Natural killer cell (primary cell): Measurements from ENCODE around the gene PKP3. TPM values are rescaled to one million over a fixed set of nuclear protein-coding genes. Genes with fewer than 3 reads are reported as not detected.
"Not testable (repeated sequence)": the region's sequence is repeated elsewhere in the genome, so short reads cannot be mapped to it uniquely, and the experiment has no call there.

Source experiments
- ATAC-seq, 3 donors: fragments of 150-1000 bp in 2 of 3; fragments of 200-7000 bp in 1 of 3; cut with Tn5 transposase; 1 replicate in 1 of 3; 2 replicates in 2 of 3; pipeline ENCODE4 v1.10.0; 2021; ENCODE audit warnings: mild to moderate bottlenecking in 2 of 3, moderate library complexity in 2 of 3
- DNase-seq, 2 donors: peaks; one replicate each; pipeline versions ENCODE4 v3.0.0 to v3.0.0-alpha.2; 2013 to 2021; ENCODE audit warnings: mixed read lengths in 1 of 2
- H3K27ac ChIP-seq: one replicate; pipeline ENCODE4 v1.5.1; 2013; ENCODE audit warnings: mild to moderate bottlenecking, low read length
- H3K27me3 ChIP-seq: one replicate; pipeline ENCODE4 v1.6.1; 2013; ENCODE audit warnings: low read length; ENCODE audit not compliant: control insufficient read depth, insufficient read depth
- H3K36me3 ChIP-seq: one replicate; pipeline ENCODE4 v1.6.1; 2013; ENCODE audit warnings: low read length; ENCODE audit not compliant: control insufficient read depth, insufficient read depth
- H3K4me1 ChIP-seq: one replicate; pipeline ENCODE4 v1.6.1; 2013; ENCODE audit warnings: low read length; ENCODE audit not compliant: control insufficient read depth, insufficient read depth
- H3K4me3 ChIP-seq: one replicate; pipeline ENCODE4 v1.5.1; 2013; ENCODE audit warnings: low read length
- H3K9me3 ChIP-seq: one replicate; pipeline ENCODE4 v1.6.1; 2013; ENCODE audit warnings: low read length; ENCODE audit not compliant: control insufficient read depth, insufficient read depth
- H3K27ac Mint-ChIP-seq, 2 donors: one replicate each; pipeline ENCODE4 v1.8.0; 2022; ENCODE audit warnings: mild to moderate bottlenecking in 2 of 2, mixed read lengths in 2 of 2, moderate library complexity in 1 of 2
- H3K27me3 Mint-ChIP-seq, 2 donors: one replicate each; pipeline ENCODE4 v1.8.0; 2022; ENCODE audit warnings: low read depth in 2 of 2, mixed read lengths in 2 of 2
- H3K36me3 Mint-ChIP-seq: one replicate; pipeline ENCODE4 v1.8.0; 2022; ENCODE audit warnings: mixed read lengths
- H3K4me1 Mint-ChIP-seq, 2 donors: one replicate each; pipeline ENCODE4 v1.8.0; 2022; ENCODE audit warnings: mixed read lengths in 2 of 2
- H3K4me3 Mint-ChIP-seq: one replicate; pipeline ENCODE4 v1.8.0; 2022; ENCODE audit warnings: mild to moderate bottlenecking, moderate library complexity, mixed read lengths
- H3K9me3 Mint-ChIP-seq, 2 donors: one replicate each; pipeline ENCODE4 v1.8.0; 2022; ENCODE audit warnings: mixed read lengths in 2 of 2
- CTCF ChIP-seq: fragments of 200-600 bp; IDR thresholded peaks from one replicate; pipeline ENCODE4 v1.8.0; 2022; ENCODE audit warnings: antibody characterized with exemption
- WGBS: methylation state at CpG from one replicate; pipeline ENCODE4 v1.1.7; 2013; ENCODE audit warnings: missing lambda C conversion rate; ENCODE audit not compliant: insufficient coverage; 5-methylcytosine and 5-hydroxymethylcytosine counted together
- intact Hi-C: fragments of 100-400 bp; cut with micrococcal nuclease; formaldehyde crosslinking; loops from one replicate; pipeline ENCODE4 v1.14.2; 2022
- total RNA-seq, 4 donors: library from RNA; stranded (reverse); fragments of 120-200 nt in 1 of 4; gene quantifications; one replicate each; pipeline versions ENCODE4 v1.2.3 to v1.2.4, GENCODE V29; 2013 to 2022

The PKP3 gene
- total RNA-seq, 3 donors from 2014 or later (not counting 1 experiment from before 2014, with no cell fraction given) = 0.29 to 0.56 TPM; not detected in 1

GRCh38 chr11:399731-400211 lies 5.8 kb downstream of the PKP3 start:
- 70% methylated on average over 21 of the region's 21 CpGs for WGBS
- Mint-ChIP-seq H3K9me3 (no peaks in the 10 kb centered on the region), H3K4me1 (peaks cover 0 to 14% of the 10 kb centered on the region in 2 donors), H3K4me3 (peak overlapping the region; percentile 31), H3K36me3 (no peaks in the 10 kb centered on the region), H3K27me3 (no peaks in the 10 kb centered on the region), H3K27ac (no peak overlapping the region)
- no peaks in the 10 kb centered on the region for H3K27me3 ChIP-seq
- TF ChIP-seq CTCF = no peak
- DNase-seq = no peak
- intact Hi-C loops = no loop called here
- no peaks in the 10 kb centered on the region for H3K9me3 ChIP-seq
- peaks cover 19% of the 10 kb centered on the region for H3K4me1 ChIP-seq
- H3K27ac ChIP-seq = no peak overlapping the region
- H3K4me3 ChIP-seq = no peak overlapping the region
- ATAC-seq = no peak
- H3K36me3 ChIP-seq = no peaks in the 10 kb centered on the region

- ATAC-seq (no peak), DNase-seq (no peak)
- peaks cover 0 to 18% of the 10 kb centered on the region in 2 donors for H3K4me1 Mint-ChIP-seq
- Histone ChIP-seq H3K27me3 (no peaks in the 10 kb centered on the region), H3K4me3 (no peak overlapping the region), H3K4me1 (peaks cover 19% of the 10 kb centered on the region), H3K36me3 (peaks cover 2% of the 10 kb centered on the region), H3K9me3 (no peaks in the 10 kb centered on the region), H3K27ac (no peak overlapping the region)
- H3K9me3 Mint-ChIP-seq = no peaks in the 10 kb centered on the region
- intact Hi-C loops = no loop called here
- WGBS = 62% methylated on average over 50 of the region's 50 CpGs
- no peak overlapping the region for H3K27ac Mint-ChIP-seq
- H3K27me3 Mint-ChIP-seq = no peaks in the 10 kb centered on the region
- H3K36me3 Mint-ChIP-seq = no peaks in the 10 kb centered on the region
- H3K4me3 Mint-ChIP-seq = no peak overlapping the region
- TF ChIP-seq CTCF = no peak
Measured at GRCh38 chr11:400241-400689, 6.3 kb downstream of the PKP3 start.

GRCh38 chr11:401196-401595 lies 7.2 kb downstream of the PKP3 start:
- H3K27me3 ChIP-seq, H3K36me3 Mint-ChIP-seq, ATAC-seq, H3K27ac Mint-ChIP-seq, H3K27me3 Mint-ChIP-seq, H3K4me3 ChIP-seq, H3K27ac ChIP-seq, H3K9me3 ChIP-seq, intact Hi-C loops, DNase-seq, H3K4me3 Mint-ChIP-seq, H3K9me3 Mint-ChIP-seq: not testable (repeated sequence)
- peaks cover 23% of the 10 kb centered on the region for H3K4me1 ChIP-seq
- peaks cover 0 to 18% of the 10 kb centered on the region in 2 donors for H3K4me1 Mint-ChIP-seq
- H3K36me3 ChIP-seq = peaks cover 11% of the 10 kb centered on the region
- 74% methylated on average over 6 of the region's 52 CpGs for WGBS

- no peak for TF ChIP-seq CTCF
- Mint-ChIP-seq H3K27me3 (no peaks in the 10 kb centered on the region), H3K4me1 (peaks cover 0 to 13% of the 10 kb centered on the region in 2 donors), H3K9me3 (no peaks in the 10 kb centered on the region), H3K36me3 (no peaks in the 10 kb centered on the region), H3K27ac (peak overlapping the region in 1 of 2 donors; percentile 16), H3K4me3 (peak overlapping the region; percentile 13)
- Histone ChIP-seq H3K9me3 (no peaks in the 10 kb centered on the region), H3K27me3 (no peaks in the 10 kb centered on the region), H3K27ac (no peak overlapping the region), H3K4me3 (no peak overlapping the region), H3K36me3 (peaks cover 11% of the 10 kb centered on the region), H3K4me1 (peaks cover 23% of the 10 kb centered on the region)
- WGBS = 83% methylated on average over 55 of the region's 55 CpGs
- intact Hi-C loops = no loop called here
- no peak for ATAC-seq
- no peak for DNase-seq
Measured at GRCh38 chr11:403021-403760, 9.2 kb downstream of the PKP3 start.
